HEK293T (cell line): ENCODE data around the gene CFAP58.

Source experiments
- ARNT ChIP-seq: fragments of 450-650 bp; IDR thresholded peaks from 2 replicates; pipeline ENCODE4 v1.6.1; 2017; ENCODE audit warnings: mild to moderate bottlenecking
- BHLHE40 ChIP-seq: fragments of 450-650 bp; IDR thresholded peaks from 2 replicates; pipeline ENCODE4 v1.6.1; 2016; ENCODE audit warnings: mild to moderate bottlenecking, moderate library complexity, borderline replicate concordance
- CTBP1 ChIP-seq: fragments of 450-650 bp; IDR thresholded peaks from 2 replicates; pipeline ENCODE4 v1.6.1; 2016; ENCODE audit warnings: borderline replicate concordance
- ELF4 ChIP-seq: fragments of 450-650 bp; IDR thresholded peaks from 2 replicates; pipeline ENCODE4 v1.6.1; 2017; ENCODE audit warnings: antibody characterized with exemption
- FOXA1 ChIP-seq: fragments of 450-650 bp; IDR thresholded peaks from 2 replicates; pipeline ENCODE4 v1.6.1; 2016; ENCODE audit warnings: mild to moderate bottlenecking
- FOXM1 ChIP-seq: fragments of 450-650 bp; IDR thresholded peaks from 2 replicates; pipeline ENCODE4 v1.6.1; 2017; ENCODE audit warnings: mild to moderate bottlenecking, borderline replicate concordance
- LEF1 ChIP-seq: fragments of 450-650 bp; IDR thresholded peaks from 2 replicates; pipeline ENCODE4 v1.6.1; 2017; ENCODE audit warnings: mild to moderate bottlenecking, borderline replicate concordance
- PKNOX1 ChIP-seq: fragments of 450-650 bp; IDR thresholded peaks from 2 replicates; pipeline ENCODE4 v1.6.1; 2016

- TF ChIP-seq FOXM1 (no peak), CTBP1 (no peak), LEF1 (no peak), ELF4 (no peak), ARNT (no peak), FOXA1 (no peak), PKNOX1 (no peak), BHLHE40 (no peak)
Measured at GRCh38 chr10:104351061-104351702, 2.5 kb upstream of the CFAP58 start.
